RCC 7860 (cell line): ENCODE data around the gene SPRY1.

ENCODE experiments used
- DNase-seq: peaks from one replicate; pipeline ENCODE4 v3.0.0-alpha.2; 2015; ENCODE audit warnings: low spot score
- FAIRE-seq: peaks from 2 replicates; lab custom pipeline; 2012; peaks lifted over from hg19 to GRCh38; lab: Jason Lieb, UNC

SPRY1 gene

DNA sequence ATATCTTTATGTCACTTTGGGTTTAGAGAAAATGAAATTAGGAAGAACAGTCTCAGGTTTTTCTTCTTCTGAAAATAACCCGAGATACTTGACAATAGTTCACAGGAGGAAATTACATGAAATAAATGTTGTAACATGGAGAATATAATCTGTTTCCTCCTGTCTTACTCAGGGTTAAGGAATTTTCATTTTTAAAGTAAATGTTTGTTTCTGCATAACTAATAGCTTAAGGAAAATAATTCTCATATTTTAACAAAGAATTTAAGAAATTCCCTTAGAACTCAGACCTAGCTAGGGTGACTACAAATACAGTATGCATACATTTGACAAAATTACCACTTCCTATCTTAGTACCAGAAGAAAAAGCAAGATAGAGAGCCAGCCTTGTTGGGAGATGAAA lies 17.2 kb upstream of the SPRY1 start:
- FAIRE-seq (no peak), DNase-seq (no peak)

DNA sequence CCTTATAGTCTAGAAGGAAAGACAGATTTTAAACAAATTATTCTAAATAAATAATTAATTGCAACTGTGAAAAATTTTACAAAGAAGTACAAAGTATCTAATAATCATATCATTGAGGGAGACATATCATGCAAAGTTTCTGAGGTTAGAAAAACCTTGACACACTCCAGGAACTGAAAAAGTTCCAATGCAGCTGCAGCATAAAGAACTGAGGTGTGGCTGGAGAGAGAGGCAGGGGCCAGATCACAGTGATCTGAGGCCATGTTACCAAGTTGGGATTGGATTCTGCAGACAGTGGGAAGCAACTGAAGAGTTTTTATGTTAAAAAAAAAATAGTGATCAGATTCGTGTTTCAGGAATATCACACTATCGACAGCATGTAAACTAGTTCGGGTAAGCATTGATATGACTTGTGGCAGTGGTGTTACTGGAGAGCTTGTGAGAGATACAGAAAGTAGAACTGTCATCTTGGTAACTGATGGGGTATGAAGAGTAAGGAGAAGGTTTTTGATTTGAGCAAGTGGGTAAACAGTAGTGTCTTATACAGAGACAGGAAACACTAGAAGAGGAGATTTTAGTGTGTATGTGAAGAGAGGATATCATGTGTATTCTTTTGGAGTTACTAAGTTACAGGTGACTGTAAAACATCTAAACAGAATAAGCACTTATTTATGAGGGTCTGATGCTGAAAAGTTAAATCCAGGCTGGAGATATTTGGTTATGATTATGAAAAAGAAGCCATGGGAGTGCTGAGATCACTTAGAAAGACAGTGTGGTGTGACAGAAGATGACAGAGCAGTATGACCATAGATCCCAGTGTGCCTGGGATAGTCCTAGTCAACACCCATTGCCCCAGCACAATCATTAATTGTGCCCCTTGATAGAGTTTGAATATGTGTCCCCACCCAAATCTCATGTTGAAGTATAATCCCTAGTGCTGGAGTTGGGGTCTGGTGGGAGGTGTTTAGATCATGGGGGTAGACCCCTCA lies 15.6 kb upstream of the SPRY1 start:
- no peak for FAIRE-seq
- DNase-seq, result no peak

- no peak for FAIRE-seq
- no peak for DNase-seq
These were observed 14.6 kb upstream of the SPRY1 start for GRCh38 chr4:123381996-123382395.

DNA sequence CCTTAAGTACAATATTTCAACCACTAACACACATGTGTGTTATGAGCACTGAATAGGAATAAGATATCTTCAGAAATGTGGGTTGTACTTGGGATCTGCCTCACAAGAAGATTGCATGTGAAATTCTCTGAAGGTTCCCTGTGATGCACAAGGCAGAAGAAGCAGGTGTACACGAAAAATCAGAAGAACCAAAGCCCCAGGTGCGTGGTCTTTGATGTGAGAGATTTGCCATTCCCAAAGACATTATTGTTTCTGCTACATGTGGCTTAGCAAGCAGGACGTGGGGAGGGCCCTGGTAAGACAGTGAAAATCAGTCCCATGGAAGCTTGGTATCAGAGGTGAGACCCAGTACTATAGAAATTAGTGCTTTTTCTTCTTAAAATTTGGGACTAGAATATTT lies 13.0 kb upstream of the SPRY1 start:
- no peak for DNase-seq
- FAIRE-seq, result no peak

DNA sequence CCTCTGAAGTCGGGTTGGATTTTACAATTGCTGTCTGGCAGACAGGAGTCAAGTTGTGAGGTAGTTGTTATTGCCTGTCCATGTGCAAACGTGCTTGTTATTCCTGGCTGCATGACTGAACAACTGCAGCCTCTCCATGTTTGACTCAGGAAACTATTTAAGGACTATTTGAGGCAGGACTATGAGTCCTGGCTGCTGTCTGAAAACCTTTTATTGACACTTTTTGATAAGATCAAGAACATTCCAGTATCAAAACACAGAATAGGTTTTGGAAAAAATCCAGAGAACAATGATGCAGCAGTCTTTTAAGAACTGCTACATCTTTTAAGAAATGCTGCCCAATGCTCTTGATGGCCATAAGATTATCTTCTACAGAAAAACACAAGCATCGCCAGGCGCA lies 10.0 kb upstream of the SPRY1 start:
- DNase-seq, result no peak
- no peak for FAIRE-seq

DNA sequence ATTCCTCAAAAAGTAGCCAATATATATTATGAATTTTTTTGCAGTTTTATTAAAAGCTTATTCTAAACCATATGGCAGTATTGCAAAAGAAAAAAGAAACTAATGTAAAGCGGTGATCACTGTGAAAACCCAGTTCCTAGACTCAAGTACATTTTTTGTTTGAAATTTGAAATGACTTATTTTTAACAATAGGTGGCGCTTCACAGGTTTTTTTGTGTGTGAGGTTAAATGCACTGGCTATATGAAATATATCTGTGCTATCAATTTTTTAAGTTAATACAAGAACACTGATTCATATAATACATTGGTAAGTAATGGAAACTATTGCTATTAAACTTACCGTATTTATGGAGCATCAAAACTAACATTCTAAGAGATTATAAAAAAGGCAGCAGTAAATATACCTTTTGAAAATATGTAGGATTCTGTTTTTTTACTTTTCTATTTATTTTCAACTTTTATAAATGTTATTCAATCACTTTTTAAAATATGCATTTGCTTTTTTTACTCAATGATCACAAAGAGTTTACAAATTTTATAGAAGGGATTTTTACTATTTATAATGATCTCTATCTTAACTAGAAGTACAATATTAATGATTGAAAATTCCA lies 5.6 kb upstream of the SPRY1 start:
- FAIRE-seq, result peak; percentile 73
- no peak for DNase-seq

GRCh38 chr4:123393721-123394120 lies 2.9 kb upstream of the SPRY1 start:
- FAIRE-seq (no peak), DNase-seq (no peak)

DNA sequence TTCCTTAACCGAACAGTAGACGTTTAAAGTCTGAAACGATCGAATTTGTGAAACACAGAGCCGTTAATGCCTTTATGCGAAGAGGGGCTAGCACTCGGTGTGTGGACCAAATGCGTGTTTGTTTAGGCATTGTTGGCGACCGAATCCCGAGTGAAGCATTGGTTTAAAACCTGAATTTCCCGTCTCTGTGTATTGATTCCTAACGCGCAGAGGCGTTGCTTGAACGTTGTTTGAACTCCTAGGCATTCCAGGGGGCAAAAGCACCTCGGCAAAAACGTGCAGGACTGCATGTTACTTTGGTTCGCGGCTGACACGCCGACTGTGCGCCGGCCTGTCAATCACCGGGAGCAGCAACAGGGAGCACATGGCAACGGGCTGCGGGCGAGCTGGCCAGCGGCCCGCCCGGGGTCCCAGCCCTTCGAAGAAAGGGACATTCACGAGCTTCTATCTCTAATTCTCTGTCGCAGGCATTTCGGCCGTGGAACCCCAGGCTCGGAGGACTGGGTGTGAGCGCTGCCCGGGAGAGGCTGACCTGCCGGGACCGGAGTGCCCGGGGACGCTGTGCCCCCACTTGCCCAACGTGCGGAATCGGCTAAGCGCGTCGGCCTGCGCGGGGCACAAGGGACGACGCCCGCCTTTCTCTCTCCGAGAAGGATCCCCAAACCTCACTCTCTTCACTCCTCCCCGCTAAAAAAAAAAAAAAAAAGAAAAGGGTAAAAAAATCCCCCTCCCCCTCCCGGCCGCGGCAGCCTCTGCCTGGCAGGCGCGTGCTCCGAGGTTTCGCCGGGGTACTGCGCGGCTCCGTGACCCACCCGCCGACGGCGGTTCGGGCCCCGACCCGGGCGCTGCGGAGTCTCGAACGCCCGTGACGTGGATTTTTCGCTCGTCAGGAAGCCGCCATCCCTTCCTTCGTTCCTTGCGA lies 810 bp downstream of the SPRY1 start:
- FAIRE-seq (no peak), DNase-seq (no peak)

DNA sequence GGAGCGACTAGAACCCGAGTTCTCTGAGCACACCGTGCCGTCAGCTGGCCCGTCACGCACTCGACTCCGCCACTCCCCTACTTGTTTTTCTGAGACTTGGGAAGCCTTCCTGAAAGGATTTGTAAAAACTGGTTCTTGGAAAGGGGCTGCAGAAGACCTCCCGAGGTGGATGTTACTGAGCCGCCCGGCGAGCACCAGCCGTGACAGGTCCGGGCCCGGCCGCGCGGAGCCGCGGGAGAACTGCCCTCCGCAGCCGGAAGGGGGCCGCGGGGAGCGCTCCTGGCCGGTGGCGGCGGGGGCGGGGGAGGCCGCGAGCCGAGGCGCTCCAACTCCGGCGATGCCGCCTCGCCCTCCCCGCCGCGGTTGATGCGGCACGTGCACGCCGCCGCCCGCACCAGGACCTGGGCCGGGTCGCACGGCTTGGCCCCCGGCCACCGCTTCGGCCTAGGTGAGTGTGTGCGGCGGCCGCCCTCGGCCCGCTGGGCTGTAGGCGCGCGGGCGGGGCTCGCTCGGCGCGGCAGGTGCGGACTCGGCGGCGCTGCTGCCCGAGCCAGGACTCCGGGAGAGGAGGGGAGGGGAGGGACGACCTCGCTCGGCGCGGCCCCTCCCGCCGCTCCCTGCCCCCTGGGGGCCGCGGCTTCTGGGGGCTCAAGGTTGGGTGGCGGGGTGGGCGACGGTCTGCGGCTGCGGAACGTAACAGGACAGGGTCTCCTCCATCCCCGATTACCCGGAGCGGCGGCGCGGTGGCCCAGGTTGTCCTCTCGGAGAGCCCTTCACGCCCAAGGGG lies 1.7 kb downstream of the SPRY1 start:
- no peak for FAIRE-seq
- no peak for DNase-seq

- FAIRE-seq (no peak), DNase-seq (no peak)
These were observed 2.4 kb downstream of the SPRY1 start for GRCh38 chr4:123398853-123399626.

GRCh38 chr4:123399627-123400358 lies 3.2 kb downstream of the SPRY1 start:
- no peak for FAIRE-seq
- DNase-seq, result no peak

- no peak for DNase-seq
- no peak for FAIRE-seq
These were observed 4.9 kb downstream of the SPRY1 start for GRCh38 chr4:123401271-123402120.

- DNase-seq (no peak), FAIRE-seq (no peak)
These were observed 5.5 kb downstream of the SPRY1 start for GRCh38 chr4:123402121-123402465.

- no peak for FAIRE-seq
These were observed 6.5 kb downstream of the SPRY1 start for GRCh38 chr4:123403080-123403604.

GRCh38 chr4:123404533-123404932 lies 7.9 kb downstream of the SPRY1 start:
- DNase-seq (no peak), FAIRE-seq (no peak)

More at GRCh38 chr4:123403080-123403604, 6.5 kb downstream of the SPRY1 start:
- DNase-seq, result no peak

DNA sequence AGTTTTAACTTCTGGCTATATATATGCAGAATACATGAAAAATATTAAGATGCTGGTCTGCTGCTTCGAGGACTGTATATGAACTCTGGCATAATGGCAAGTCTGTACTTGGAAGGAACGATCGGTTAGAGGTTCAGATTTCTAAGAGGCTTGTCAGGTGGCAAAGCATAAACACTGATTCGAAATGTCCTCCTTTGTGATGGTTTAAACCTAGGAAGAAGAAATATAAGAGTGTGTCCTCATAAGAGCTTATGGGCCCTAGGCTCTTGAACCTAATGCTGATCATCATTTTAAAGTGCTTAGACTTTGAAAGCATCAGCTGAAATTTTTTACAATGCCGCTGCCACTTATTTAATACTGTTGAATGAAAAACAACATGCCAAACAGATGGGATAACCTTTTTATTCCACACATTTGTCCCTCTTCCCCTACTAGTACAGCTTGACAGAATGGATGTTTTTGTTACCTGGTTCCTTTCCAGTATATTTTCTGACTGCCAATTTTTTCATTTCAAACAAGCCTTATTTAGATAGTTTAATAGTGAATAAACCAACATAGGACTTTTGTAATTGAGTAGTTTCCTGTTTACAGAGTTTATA lies 8.8 kb downstream of the SPRY1 start:
- DNase-seq (no peak), FAIRE-seq (no peak)

- DNase-seq, result no peak
- no peak for FAIRE-seq
These were observed 10.3 kb downstream of the SPRY1 start for GRCh38 chr4:123406872-123407271.
